Measurements from ENCODE around the gene KLRC3. TPM values are rescaled to one million over a fixed set of nuclear protein-coding genes. Genes with fewer than 3 reads are reported as not detected.

KLRC3 gene
- total and polyA plus RNA-seq, 10 of the 15 experiments (the other 5 are each of a cell fraction or from before 2014, with no cell fraction given) = 0.09 to 0.22 (median 0.09) TPM; not detected in 7

DNA sequence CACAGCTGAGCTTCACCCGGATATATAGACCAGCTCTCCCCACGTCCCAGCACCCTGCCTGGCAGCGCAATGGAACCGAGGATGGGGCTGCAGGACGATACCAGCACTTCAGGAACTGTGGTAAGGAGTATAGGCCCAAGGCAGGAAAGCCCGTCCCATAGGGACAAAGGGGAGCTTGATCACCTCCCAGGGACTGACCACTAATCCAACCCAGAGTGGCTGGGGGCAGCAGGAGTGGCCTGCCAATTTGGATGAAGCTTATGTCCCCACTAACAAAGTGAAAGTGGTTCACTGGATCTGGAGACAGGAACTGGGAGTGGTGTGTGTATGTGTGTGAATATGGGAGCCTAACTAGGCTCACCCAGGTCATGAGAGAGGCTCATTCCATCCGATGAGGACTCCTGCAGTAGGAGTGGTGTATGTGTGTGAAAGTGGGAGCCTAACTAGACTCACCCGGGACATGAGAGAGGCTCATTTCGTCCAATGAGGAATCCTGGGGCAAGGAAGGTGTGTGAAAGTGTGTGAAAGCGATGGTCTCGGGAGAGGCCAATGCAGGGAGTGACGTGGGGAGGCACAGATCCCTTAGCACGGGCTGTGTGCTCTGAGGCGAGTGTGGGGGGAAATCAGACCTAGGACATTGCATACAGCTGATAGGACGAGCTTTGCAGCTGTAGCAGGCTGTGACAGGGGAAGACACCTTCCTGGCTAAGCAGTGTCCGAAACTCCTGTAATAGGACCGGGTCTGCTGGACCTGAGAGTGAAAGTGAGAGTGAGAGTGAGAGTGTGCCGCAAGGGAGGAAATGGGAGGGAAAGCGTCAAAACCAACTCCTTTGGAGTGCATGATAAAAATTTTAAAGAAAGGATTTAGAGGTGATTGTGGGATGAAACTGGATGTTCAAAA, 56.2 kb downstream of the KLRC3 start (continued):
- TF ChIP-seq, protein P1, sequence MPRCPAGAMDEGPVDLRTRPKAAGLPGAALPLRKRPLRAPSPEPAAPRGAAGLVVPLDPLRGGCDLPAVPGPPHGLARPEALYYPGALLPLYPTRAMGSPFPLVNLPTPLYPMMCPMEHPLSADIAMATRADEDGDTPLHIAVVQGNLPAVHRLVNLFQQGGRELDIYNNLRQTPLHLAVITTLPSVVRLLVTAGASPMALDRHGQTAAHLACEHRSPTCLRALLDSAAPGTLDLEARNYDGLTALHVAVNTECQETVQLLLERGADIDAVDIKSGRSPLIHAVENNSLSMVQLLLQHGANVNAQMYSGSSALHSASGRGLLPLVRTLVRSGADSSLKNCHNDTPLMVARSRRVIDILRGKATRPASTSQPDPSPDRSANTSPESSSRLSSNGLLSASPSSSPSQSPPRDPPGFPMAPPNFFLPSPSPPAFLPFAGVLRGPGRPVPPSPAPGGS (IDR thresholded peaks at IDR 0.05; ENCODE audit: borderline replicate concordance, insufficient read depth, low read depth, low read length, poor library complexity, severe bottlenecking) = peak; percentile 22
- TF ChIP-seq PAX8 (IDR thresholded peaks at IDR 0.05) (no peak), RUNX3 (IDR thresholded peaks at IDR 0.05; ENCODE audit: low read length) (peak; percentile 83), SMAD5 (IDR thresholded peaks at IDR 0.05; ENCODE audit: low read depth) (peak; percentile 63; the same call in 1 of the 2 replicates), DPF2 (IDR thresholded peaks at IDR 0.05) (0 out of 2 replicates have a peak, but pooled peaks have one; percentile 51), SREBF1 (IDR thresholded peaks at IDR 0.05; ENCODE audit: low read length) (no peak), NR2C1 (IDR thresholded peaks at IDR 0.05) (no peak), NRF1 (conservative IDR thresholded peaks at IDR 0.05; ENCODE audit: low read depth, low read length) (no peak), SRF (IDR thresholded peaks at IDR 0.05; ENCODE audit: low read depth in 2 of 2, low read length in 2 of 2) (no peak), CREB1 (IDR thresholded peaks at IDR 0.05; ENCODE audit: low read depth) (peak; percentile 64), SPI1 (IDR thresholded peaks at IDR 0.05; ENCODE audit: borderline replicate concordance, insufficient read depth, low read depth, low read length) (peak; percentile 75; the same call in 1 of the 2 replicates), POU2F2 (IDR thresholded peaks at IDR 0.05; ENCODE audit: borderline replicate concordance, low read depth, low read length) (peak; percentile 53; the same call in 1 of the 3 replicates), BACH1 (IDR thresholded peaks at IDR 0.05; ENCODE audit: borderline replicate concordance) (no peak), TARDBP (IDR thresholded peaks at IDR 0.05; ENCODE audit: borderline replicate concordance) (0 out of 2 replicates have a peak, but pooled peaks have one; percentile 15), YY1 (IDR thresholded peaks at IDR 0.05; ENCODE audit: low read depth, low read length) (no peak; the same call in 1 of the 2 replicates), TAF1 (IDR thresholded peaks at IDR 0.05; ENCODE audit: borderline replicate concordance, low read depth, low read length) (peak; percentile 17; the same call in 1 of the 2 replicates), IKZF2 (IDR thresholded peaks at IDR 0.05) (peak; percentile 86 to 91), ZBED1 (IDR thresholded peaks at IDR 0.05; ENCODE audit: borderline replicate concordance) (no peak; the same call in 1 of the 2 replicates), MTA3 (IDR thresholded peaks at IDR 0.05; ENCODE audit: borderline replicate concordance, low read length) (peak; percentile 86; the same call in 1 of the 2 replicates), NR2C2 (IDR thresholded peaks at IDR 0.05; ENCODE audit: borderline replicate concordance, control insufficient read depth, insufficient read length, low read depth) (no peak), ZNF217 (IDR thresholded peaks at IDR 0.05) (no peak), SMC3 (IDR thresholded peaks at IDR 0.05; ENCODE audit: borderline replicate concordance, low read length) (no peak; the same call in 1 of the 2 replicates), SIX5 (IDR thresholded peaks at IDR 0.05; ENCODE audit: low read depth, low read length, severe bottlenecking) (no peak), CHD1 (IDR thresholded peaks at IDR 0.05; ENCODE audit: low read depth, low read length) (peak; percentile 45; the same call in 1 of the 2 replicates), ZSCAN29 (IDR thresholded peaks at IDR 0.05) (no peak), CBX3 (IDR thresholded peaks at IDR 0.05; ENCODE audit: borderline replicate concordance, low read depth) (no peak)
- TF ChIP-seq, protein P2, sequence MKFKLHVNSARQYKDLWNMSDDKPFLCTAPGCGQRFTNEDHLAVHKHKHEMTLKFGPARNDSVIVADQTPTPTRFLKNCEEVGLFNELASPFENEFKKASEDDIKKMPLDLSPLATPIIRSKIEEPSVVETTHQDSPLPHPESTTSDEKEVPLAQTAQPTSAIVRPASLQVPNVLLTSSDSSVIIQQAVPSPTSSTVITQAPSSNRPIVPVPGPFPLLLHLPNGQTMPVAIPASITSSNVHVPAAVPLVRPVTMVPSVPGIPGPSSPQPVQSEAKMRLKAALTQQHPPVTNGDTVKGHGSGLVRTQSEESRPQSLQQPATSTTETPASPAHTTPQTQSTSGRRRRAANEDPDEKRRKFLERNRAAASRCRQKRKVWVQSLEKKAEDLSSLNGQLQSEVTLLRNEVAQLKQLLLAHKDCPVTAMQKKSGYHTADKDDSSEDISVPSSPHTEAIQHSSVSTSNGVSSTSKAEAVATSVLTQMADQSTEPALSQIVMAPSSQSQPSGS (IDR thresholded peaks at IDR 0.05; ENCODE audit: low read length) = peak; percentile 24; the same call in 1 of the 2 replicates
- TF ChIP-seq, protein P3, sequence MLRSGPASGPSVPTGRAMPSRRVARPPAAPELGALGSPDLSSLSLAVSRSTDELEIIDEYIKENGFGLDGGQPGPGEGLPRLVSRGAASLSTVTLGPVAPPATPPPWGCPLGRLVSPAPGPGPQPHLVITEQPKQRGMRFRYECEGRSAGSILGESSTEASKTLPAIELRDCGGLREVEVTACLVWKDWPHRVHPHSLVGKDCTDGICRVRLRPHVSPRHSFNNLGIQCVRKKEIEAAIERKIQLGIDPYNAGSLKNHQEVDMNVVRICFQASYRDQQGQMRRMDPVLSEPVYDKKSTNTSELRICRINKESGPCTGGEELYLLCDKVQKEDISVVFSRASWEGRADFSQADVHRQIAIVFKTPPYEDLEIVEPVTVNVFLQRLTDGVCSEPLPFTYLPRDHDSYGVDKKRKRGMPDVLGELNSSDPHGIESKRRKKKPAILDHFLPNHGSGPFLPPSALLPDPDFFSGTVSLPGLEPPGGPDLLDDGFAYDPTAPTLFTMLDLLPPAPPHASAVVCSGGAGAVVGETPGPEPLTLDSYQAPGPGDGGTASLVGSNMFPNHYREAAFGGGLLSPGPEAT (IDR thresholded peaks at IDR 0.05; ENCODE audit: low read depth) = peak; percentile 70
